Measurements from ENCODE around the gene ADAM33. TPM values are rescaled to one million over a fixed set of nuclear protein-coding genes. Genes with fewer than 3 reads are reported as not detected.
A peak's percentile ranks its signal among the peaks of the same experiment; 100 is the strongest.

The ADAM33 gene
- total RNA-seq, 1 donor from 2014 or later, result under 0.01 TPM

DNA sequence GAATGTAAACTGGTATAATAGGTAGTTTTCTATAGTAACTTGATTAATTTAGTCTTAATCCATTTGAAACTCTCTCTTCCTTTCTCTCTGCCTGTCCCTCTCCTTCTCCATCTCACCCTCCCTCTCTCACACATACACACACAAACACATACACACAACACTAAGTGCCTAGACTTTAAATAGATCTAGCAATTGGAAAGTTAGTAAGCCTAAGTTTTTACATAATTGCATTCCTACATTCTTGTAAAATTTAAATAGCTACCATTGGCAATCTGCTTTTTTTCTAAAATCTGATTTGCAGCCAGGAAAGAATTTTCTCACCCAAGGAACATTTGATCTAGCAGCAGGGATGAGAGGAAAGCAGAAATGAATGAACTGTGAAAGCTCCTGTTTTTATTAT is 34.3 kb downstream of the ADAM33 start:
- DNase-seq (ENCODE audit: low read depth in 2 of 2), result no peak

DNA sequence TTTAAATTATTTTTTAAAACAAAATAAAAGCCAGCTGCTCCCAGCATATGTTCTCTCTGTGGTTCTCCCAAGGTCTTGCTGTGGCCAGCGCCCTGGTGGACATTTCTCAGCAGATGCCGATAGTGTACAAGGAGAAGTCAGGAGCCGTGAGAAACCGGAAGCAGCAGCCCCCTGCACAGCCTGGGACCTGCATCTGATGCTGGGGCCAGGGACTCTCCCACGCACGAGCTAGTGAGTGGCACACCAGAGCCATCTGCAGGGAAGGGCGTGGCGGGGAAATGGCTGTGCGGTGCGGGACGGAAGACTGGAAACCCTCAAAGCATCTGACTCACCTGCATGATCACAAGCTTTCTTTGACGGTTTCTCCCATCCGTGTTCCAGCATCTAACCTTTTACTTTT is 35.2 kb downstream of the ADAM33 start:
- DNase-seq (ENCODE audit: low read depth in 2 of 2), result no peak

DNA sequence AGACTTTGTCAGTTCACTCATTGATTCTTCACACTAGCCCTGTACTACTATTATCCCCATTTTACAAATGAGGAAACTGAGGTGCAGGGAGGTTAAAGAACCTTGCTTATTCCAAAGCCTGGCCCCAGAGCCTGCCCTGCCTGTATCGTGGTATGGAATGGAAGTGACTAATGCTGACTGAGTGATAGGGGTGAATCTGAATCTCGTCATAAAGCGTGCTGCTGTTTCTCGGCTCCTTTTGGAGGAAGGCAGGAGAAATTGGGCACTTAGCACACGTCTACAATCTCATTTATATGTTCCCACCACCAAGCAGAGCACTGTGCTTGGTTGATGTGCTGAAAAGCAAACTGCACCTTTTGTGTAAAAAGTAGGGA is 35.8 kb downstream of the ADAM33 start:
- peak in 1 of 2 donors; percentile 16 for DNase-seq (ENCODE audit: low read depth in 2 of 2)

DNA sequence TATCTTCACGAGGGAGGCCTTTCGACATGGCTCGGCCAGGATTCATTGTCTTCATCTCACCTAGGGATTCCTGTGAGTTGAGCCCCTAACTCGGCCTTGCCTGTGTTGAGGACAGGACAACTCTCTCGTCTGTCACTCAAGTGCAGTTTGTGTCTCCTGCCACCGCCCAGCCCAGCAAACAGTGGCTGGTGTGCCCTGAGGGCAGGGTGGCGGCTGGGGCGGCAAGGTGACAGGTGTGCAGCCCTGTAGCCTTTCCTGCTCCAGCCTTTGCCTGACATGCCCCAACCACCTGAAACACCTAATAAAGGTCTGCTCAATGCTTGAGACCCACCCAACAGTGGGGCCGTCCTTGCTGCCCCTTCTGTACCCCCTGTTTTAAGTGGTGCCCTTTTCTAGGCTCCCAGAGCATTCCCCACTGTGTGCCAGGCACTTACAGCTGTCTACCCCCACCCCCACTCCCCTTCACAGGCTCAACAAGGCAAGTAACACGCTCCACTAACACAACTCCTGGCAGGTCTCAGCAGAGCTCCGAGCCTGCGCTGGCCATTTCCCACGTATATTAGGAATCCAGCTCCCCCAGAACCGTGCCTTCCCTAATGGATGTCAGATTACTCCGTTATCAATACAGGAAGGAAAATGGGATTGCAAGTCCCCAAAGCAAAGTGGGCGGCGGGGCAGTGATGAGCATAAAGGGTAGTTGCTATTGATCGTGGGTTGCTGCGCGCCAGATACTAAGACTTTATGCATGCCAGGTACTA is 36.3 kb downstream of the ADAM33 start:
- DNase-seq (ENCODE audit: low read depth in 2 of 2), result no peak

DNA sequence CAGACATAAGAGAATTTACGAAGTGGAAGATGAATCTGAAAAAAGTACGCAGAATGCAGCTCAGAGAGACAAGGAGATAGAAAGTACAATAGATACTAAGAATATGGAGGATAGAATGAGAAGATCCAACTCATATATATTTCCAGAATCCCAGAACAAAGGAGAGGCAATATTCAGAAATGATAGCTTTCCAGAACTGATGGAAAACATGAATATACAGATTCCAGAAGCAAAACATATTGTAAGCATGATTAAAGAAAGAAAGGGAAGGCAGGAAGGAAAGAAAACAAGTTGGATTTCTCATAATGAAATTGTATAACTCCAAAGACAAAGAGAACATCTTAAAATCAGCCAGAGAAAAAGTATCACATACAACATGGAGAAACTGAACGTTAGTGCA is 41.6 kb downstream of the ADAM33 start:
- DNase-seq (ENCODE audit: low read depth in 2 of 2), result no peak

DNA sequence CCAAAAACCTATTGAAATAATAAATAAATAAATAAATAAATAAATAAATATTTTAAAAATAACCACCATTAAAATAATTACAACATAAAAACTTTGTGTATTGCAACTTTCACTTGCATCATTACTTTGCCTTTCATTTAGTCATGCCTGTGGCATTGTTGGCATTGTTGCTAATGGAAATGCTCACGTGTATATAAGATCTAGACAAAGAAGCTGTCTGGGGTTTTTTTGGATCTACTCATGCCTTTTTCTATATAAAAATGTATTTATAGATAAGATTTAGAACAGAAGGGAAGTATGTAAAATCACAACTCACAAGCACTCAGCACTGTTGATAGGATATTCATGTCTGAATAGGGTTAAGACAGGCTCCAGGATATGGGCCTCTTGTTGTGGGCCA is 46.5 kb downstream of the ADAM33 start:
- no peak for DNase-seq (ENCODE audit: low read depth in 2 of 2)

DNA sequence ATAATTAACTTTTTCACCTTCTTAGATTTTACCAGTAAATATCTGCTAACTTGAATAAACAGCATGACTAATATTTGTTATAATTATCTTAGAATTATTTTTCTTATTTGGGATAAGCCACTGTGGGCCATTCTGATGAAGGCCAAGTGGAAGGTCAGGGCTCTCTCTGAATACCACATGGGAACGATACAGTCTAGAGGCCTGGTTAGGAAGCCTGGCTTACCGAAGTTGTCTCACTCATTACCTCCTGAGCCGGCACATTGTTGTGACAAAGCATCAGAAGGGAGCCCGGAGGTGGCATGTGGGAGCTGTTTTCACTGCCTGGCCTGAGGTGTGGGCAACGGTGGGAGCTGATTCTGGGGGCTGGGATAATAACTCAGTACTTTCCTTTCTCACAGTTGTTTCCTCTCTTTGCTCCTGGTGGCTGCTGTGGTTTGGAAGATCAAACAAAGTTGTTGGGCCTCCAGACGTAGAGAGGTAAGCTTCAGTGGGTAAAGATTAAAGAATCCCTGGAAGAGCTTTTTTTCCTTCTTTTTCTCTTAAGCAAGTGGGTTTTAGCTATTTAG is 47.8 kb downstream of the ADAM33 start:
- no peak for DNase-seq (ENCODE audit: low read depth in 2 of 2)

DNA sequence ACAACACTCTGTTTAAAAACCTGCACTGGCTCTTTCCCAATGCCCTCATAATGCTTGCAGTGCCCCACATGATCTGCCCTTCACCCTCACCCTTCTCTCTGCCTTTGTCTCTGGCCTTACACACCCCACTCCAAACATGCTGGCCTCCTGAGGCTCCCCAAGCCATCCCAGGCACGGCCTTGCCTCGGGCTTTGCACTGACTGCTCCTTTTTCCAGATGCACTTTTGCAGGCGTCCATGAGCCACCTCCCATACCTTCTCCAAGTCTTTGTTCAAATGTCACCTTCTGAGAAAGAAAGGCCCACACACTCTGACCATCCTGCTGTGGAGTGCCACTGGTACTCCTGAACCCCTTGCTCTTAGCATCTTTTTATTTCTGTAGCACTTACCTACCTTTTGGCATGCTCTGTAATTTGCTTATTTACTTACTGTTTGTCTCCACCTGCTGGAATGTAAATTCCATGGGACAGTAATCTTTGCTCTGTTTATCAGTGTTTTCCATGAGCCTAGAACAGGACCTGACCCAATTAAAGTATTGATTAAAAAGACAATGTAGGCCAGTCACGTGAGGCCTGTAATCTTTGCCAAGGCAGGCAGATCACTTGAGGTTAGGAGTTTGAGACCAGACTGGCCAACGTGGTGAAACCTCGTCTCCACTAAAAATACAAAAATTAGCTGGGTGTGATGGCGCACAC is 49.4 kb downstream of the ADAM33 start:
- DNase-seq (ENCODE audit: low read depth in 2 of 2), result no peak

DNA sequence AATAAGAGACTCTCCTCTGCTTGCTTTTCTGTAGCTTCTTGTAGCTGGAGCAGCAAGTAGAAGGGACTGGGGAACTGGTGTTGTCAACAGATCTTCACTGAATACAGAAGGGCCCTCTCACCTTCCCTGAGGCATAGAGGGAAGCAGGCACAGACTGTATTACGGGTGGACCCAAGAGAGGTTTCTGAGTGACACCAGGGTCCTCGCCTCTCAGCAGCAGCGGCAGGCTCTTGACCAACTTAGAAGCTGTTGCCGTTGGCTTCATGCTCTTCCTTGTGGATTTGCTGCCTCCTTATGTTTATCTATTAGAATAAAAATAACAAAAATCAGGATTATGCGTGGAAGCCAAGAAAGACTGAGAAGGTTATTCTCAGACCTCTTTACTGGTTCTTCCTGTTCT is 50.3 kb downstream of the ADAM33 start:
- DNase-seq (ENCODE audit: low read depth in 2 of 2), result no peak

DNA sequence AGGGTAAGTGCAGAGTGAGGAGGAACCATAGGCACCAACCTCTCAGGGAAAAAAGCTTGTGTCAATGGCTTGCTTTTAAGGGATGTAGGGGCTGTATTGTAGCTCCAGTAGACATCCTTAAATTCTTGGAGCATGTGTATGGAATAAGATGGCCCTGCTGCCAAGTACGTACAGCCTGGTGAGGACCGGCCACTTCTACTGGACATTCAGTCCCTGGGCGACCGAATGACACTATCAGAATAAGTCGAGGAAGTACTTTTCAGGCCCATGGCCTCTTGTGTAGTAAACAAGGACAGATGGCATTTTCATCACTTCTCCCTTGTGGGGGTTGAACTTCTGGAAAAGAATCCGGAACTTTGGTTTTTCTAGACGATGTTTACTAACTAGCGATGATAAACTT is 51.4 kb downstream of the ADAM33 start:
- no peak for DNase-seq (ENCODE audit: low read depth in 2 of 2)

DNA sequence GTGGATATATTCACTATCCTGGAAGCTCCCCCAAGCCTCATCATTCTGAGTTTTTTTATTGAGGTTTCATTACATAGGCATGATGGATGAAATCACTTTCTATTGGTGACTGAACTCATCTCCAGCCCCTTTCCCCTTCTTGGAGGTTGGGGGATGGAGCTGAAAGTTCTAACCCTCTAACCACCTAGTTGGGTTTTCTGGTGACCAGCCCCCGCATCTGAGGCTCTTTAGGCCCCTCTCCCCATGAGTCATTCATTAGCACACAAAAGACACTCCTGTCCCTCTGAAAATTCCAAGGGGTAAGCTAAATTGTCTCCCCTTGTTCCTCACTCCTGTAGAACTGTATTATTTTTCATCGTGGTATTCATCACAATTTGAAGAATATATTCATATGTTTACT is 51.9 kb downstream of the ADAM33 start:
- DNase-seq (ENCODE audit: low read depth in 2 of 2), result no peak

DNA sequence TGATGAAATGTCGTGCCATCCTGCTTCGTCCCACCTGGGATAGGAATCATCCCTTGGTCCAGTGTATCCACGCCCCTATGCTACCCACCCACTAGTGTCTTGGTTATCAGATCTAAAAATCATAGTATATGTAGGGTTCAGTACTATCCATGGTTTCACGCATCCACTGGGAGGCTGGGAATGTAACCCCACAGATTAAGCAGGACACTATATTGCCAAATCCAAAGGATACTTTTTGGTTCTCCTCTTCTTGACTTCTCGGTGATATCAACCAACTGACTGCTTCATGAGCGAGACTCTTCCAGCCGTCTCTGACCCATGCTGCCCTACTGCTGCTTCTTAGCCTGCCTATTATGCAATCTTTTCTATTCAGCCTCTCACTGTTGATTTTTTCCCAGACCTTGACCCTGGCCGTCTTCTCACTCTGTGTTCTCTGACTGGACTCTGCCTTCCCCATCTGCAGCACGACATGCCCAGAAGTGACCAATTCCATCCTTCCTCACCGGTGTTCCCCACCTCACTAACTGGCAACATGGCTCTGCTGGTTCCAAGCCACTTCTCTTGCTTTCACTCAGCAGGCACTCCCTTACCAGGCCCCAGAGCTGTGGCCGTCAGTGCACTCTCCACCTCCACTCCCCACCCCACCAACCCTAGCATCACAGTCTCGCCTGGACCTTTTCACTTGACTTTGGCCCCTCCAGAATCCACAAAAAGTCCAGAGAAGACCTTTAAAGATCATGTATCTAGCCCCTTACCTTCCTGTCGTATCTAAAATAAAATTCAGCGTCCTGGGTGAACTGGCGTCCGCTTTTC is 53.1 kb downstream of the ADAM33 start:
- DNase-seq (ENCODE audit: low read depth in 2 of 2), result no peak

DNA sequence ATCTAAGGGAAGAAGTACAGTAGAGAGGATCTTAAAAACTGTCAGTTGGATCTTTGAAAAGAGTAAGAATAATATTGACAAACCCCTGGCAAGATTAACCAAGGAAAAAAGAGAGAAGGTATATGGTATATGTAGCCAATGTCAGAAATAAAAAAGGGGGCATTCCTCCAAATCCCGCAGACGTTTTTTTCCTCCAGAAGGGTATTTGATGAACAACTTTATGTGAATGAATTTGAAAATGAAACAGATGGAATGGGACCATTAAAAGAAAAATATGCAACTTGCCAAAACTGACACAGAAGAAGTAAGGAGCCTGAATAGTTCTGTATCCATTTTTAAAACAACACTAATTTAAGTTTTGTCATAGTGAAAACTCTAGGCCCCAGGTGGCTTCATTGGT is 54.3 kb downstream of the ADAM33 start:
- DNase-seq (ENCODE audit: low read depth in 2 of 2), result no peak

DNA sequence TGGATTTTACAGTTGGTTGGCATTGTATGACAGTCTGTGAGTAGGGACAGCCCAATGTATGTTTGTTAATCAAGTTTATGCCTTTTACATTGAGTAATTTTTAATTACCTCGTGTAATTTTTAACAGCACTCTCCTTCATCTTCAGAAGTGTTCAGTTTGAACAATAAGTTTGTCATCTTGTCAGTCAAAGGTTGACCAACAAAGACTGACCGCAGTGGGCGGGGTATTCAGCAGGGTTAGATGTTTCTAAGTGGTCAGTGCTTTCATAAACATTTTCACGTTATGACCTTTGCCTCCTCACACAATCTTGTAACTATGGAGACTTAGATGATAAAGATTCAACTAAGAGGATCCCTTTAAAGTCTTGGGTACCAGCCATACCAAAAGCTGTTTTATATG is 59.4 kb downstream of the ADAM33 start:
- DNase-seq (ENCODE audit: low read depth in 2 of 2), result no peak

DNA sequence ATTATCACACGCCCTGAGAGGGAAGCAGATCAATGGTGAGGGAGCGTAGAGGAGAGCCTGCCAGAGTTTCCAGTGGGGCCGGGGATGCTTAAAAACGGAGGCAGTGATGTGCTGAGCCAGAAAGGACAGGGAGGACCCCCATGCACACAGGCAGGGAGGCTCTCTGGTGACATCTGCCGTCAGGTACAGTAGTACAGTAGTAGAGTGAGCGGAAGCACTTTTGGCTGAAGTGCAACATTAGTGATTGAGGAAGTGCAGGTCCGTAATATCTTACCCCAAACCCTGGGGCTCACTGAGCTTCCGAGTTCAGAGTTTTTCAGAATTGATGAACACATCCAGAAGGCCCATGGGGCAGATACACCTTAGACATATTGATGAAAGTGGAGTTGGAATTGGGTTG is 60.7 kb downstream of the ADAM33 start:
- DNase-seq (ENCODE audit: low read depth in 2 of 2), result no peak

Other genes with a start within 250 kb of the ADAM33 start
- 20.9 and 25.2 TPM in 2 replicates for gene ATRN, start 211.0 kb downstream of the ADAM33 start, total RNA-seq
- gene GFRA4, start 18.6 kb downstream of the ADAM33 start, total RNA-seq, result not detected in 2 replicates
- gene SIGLEC1, start 30.6 kb upstream of the ADAM33 start, total RNA-seq, result not detected in 2 replicates
- 8.7 and 9.9 TPM in 2 replicates for gene HSPA12B, start 50.7 kb upstream of the ADAM33 start, total RNA-seq
- gene ADISSP, start 85.7 kb upstream of the ADAM33 start, total RNA-seq, result 10.3 and 19.2 TPM in 2 replicates
- under 0.01 TPM in 1 of 2 replicates, not detected in the other for gene SPEF1, start 99.4 kb upstream of the ADAM33 start, total RNA-seq
- gene CENPB, start 104.7 kb upstream of the ADAM33 start, total RNA-seq, result 51.2 and 76.8 TPM in 2 replicates
- 18.3 and 21.4 TPM in 2 replicates for gene CDC25B, start 114.3 kb upstream of the ADAM33 start, total RNA-seq
- gene AP5S1, start 138.5 kb upstream of the ADAM33 start, total RNA-seq, result 10.7 and 15.7 TPM in 2 replicates
- 12.4 and 15.9 TPM in 2 replicates for gene MAVS, start 164.8 kb upstream of the ADAM33 start, total RNA-seq
- 27.9 and 31.0 TPM in 2 replicates for gene PANK2, start 207.4 kb upstream of the ADAM33 start, total RNA-seq